ENCODE measurements around the gene ATP8A2. TPM values are rescaled to one million over a fixed set of nuclear protein-coding genes. Genes with fewer than 3 reads are reported as not detected.

ATP8A2 gene
- total and polyA plus RNA-seq, 2 of the 4 experiments (the other 2 are of a cell fraction) = 0.02 to 0.18 TPM

DNA sequence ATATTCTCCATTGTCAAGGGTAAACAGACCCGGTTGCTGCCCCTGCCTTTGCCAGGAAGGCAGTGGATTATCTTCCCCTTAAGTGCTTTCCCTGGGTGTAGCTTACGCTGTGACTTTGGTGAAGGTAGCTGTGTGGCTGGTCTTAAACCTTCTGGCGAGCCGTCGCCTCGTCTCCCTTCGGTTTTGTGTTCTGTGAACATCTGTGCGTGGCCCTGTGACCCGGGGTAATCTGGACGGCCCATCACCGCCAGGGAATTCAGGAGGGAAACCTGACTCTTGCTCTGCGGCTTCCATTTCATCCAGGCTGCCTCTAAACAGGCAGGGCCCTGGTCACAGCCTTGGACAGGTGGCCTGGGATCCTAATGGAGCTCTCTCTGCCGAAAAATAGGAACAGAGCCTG, 601.3 kb downstream of the ATP8A2 start:
- Histone ChIP-seq H2BK5ac (ENCODE audit: low read depth, low read length, poor library complexity, severe bottlenecking) (no peak overlapping the region), H3K9me3 (ENCODE audit: control insufficient read depth, insufficient read depth, low read length) (no peaks in the 10 kb centered on the region), H2AK5ac (ENCODE audit: low read depth, low read length) (no peak overlapping the region), H3K36me3 (ENCODE audit: control insufficient read depth, insufficient read depth, low read length) (no peaks in the 10 kb centered on the region), H2BK120ac (ENCODE audit: low read depth, low read length) (no peak overlapping the region), H3K79me1 (ENCODE audit: low read depth in 1 of 2, low read length in 2 of 2) (no peaks in the 10 kb centered on the region), H3K27ac (ENCODE audit: insufficient read depth, low read length) (no peak overlapping the region), H3K4me3 (ENCODE audit: insufficient read depth, low read depth, low read length) (no peak overlapping the region), H3K27me3 (ENCODE audit: control insufficient read depth, insufficient read depth, low read length) (no peaks in the 10 kb centered on the region), H4K5ac (ENCODE audit: low read depth, low read length) (no peak overlapping the region), H4K20me1 (ENCODE audit: insufficient read depth, low read length) (no peaks in the 10 kb centered on the region), H3K14ac (replicated peaks; ENCODE audit: low read depth, low read length) (no peak overlapping the region), H3K4me1 (ENCODE audit: control insufficient read depth, insufficient read depth, low read length) (no peaks in the 10 kb centered on the region), H3K4me2 (ENCODE audit: low read depth, low read length) (no peak overlapping the region), H4K8ac (ENCODE audit: low read depth in 2 of 2, low read length in 2 of 2) (no peak overlapping the region), H2BK15ac (ENCODE audit: low read depth, low read length) (no peak overlapping the region), H3K9ac (ENCODE audit: low read depth, low read length) (no peak overlapping the region), H2BK20ac (ENCODE audit: low read depth, low read length) (no peak overlapping the region), H2AK9ac (replicated peaks; ENCODE audit: low read depth, low read length, poor library complexity) (no peak overlapping the region), H4K91ac (ENCODE audit: insufficient read depth, low read depth, low read length) (no peak overlapping the region), H3K23ac (ENCODE audit: low read depth, low read length) (no peak overlapping the region), H2AFZ (replicated peaks; ENCODE audit: low read length, poor library complexity) (peak overlapping the region; percentile 17), H3K4ac (ENCODE audit: low read depth, low read length) (no peak overlapping the region), H3K18ac (ENCODE audit: low read depth, low read length) (no peak overlapping the region), H3K56ac (ENCODE audit: extremely low read depth, insufficient read depth, low read length) (no peak overlapping the region), H3K9me1 (ENCODE audit: insufficient read depth, low read length) (no peaks in the 10 kb centered on the region)
- ChIA-PET CTCF (no interaction called here), POLR2A (ENCODE audit: unreplicated experiment) (no interaction called here)
- intact Hi-C loops (cut with micrococcal nuclease) = no loop called here
- ATAC-seq (ENCODE audit: low read depth) (no peak), DNase-seq (no peak)
- in situ Hi-C loops (cut with MboI; ENCODE audit: low sequenced_read_pairs) = no loop called here
- dilution Hi-C loops (cut with HindIII; ENCODE audit: low sequenced_read_pairs, unreplicated experiment) = no loop called here
- BruUV-seq (replicated peaks) = no TSS peak
- WGBS, 2 experiments (ENCODE audit: extremely low coverage in 2 of 2, insufficient read length in 1 of 2) = 40% methylated on average over 3 of the region's 13 CpGs; no CpG with 5 or more reads in 1 of the 2 experiments
- no peak for TF ChIP-seq RFX5 (IDR thresholded peaks at IDR 0.05; ENCODE audit: low read depth, low read length)
- no peak for TF ChIP-seq CEBPB (IDR thresholded peaks at IDR 0.05; ENCODE audit: low read depth, low read length)
- no peak for TF ChIP-seq POLR2A (IDR thresholded peaks at IDR 0.05; ENCODE audit: low read depth, low read length)
- TF ChIP-seq BHLHE40 (IDR thresholded peaks at IDR 0.05; ENCODE audit: low read depth, low read length) = no peak
- TF ChIP-seq MAZ (IDR thresholded peaks at IDR 0.05; ENCODE audit: borderline replicate concordance, low read depth, low read length) = no peak
- no peak for TF ChIP-seq NFE2L2 (IDR thresholded peaks at IDR 0.05; ENCODE audit: low read depth, low read length)
- TF ChIP-seq SMC3 (IDR thresholded peaks at IDR 0.05; ENCODE audit: low read depth, low read length) = no peak
- TF ChIP-seq FOS (IDR thresholded peaks at IDR 0.05; ENCODE audit: low read depth, low read length) = no peak
- no peak for TF ChIP-seq RAD21 (IDR thresholded peaks at IDR 0.05; ENCODE audit: low read length)
- TF ChIP-seq, protein P1, sequence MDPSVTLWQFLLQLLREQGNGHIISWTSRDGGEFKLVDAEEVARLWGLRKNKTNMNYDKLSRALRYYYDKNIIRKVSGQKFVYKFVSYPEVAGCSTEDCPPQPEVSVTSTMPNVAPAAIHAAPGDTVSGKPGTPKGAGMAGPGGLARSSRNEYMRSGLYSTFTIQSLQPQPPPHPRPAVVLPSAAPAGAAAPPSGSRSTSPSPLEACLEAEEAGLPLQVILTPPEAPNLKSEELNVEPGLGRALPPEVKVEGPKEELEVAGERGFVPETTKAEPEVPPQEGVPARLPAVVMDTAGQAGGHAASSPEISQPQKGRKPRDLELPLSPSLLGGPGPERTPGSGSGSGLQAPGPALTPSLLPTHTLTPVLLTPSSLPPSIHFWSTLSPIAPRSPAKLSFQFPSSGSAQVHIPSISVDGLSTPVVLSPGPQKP (IDR thresholded peaks at IDR 0.05; ENCODE audit: borderline replicate concordance, low read depth, low read length) = no peak
- TF ChIP-seq RCOR1 (IDR thresholded peaks at IDR 0.05; ENCODE audit: insufficient replicate concordance, low read length) = no peak
- no peak for TF ChIP-seq CHD1 (IDR thresholded peaks at IDR 0.05; ENCODE audit: low read depth, low read length)
